Heart right ventricle (tissue), 16 donors: ENCODE results near the gene GTF3A. TPM values are rescaled to one million over a fixed set of nuclear protein-coding genes. Genes with fewer than 3 reads are reported as not detected.
A peak's percentile ranks its signal among the peaks of the same experiment; 100 is the strongest.

Experiments
- ATAC-seq, 8 donors: fragments of 200-7000 bp; cut with Tn5 transposase; one replicate each; pipeline ENCODE4 v1.9.1; 2020; ENCODE audit warnings: mild to moderate bottlenecking in 8 of 8, moderate library complexity in 8 of 8, moderate number of reproducible peaks in 1 of 8
- DNase-seq, 2 donors: peaks; one replicate each; pipeline ENCODE4 v3.0.0-alpha.2; 2020
- H3K27ac ChIP-seq, 10 donors: fragments of 200-600 bp; sonication (generic) in 2 of 10; one replicate each; pipeline versions ENCODE4 v1.5.0 to v1.8.0; 2020 to 2022; ENCODE audit warnings: mild to moderate bottlenecking in 3 of 10
- H3K27me3 ChIP-seq, 7 donors: fragments of 200-600 bp; one replicate each; pipeline ENCODE4 v1.8.0; 2021 to 2022; ENCODE audit warnings: mild to moderate bottlenecking in 2 of 7
- H3K36me3 ChIP-seq, 9 donors: fragments of 200-600 bp; sonication (generic) in 1 of 9; one replicate each; pipeline versions ENCODE4 v1.5.0 to v1.8.0; 2020 to 2022; ENCODE audit warnings: mild to moderate bottlenecking in 2 of 9
- H3K4me1 ChIP-seq, 9 donors: fragments of 200-600 bp; sonication (generic) in 1 of 9; one replicate each; pipeline versions ENCODE4 v1.5.0 to v1.8.0; 2020 to 2022; ENCODE audit warnings: mild to moderate bottlenecking in 4 of 9
- H3K4me3 ChIP-seq, 10 donors: fragments of 200-600 bp; sonication (generic) in 2 of 10; one replicate each; pipeline versions ENCODE4 v1.5.0 to v1.8.0; 2020 to 2022; ENCODE audit warnings: mild to moderate bottlenecking in 7 of 10, moderate library complexity in 2 of 10
- H3K9me3 ChIP-seq, 11 donors: fragments of 200-600 bp in 10 of 11; sonication (generic) in 2 of 11; one replicate each; pipeline versions ENCODE4 v1.5.0 to v1.8.0; 2013 to 2022; ENCODE audit warnings: mild to moderate bottlenecking in 2 of 11, control low read depth in 1 of 11, moderate library complexity in 1 of 11
- CTCF ChIP-seq, 9 donors: fragments of 200-600 bp; sonication (generic) in 2 of 9; IDR thresholded peaks; one replicate each; pipeline versions ENCODE4 v1.5.0 to v1.8.0; 2021 to 2022; ENCODE audit warnings: antibody characterized with exemption in 9 of 9, mild to moderate bottlenecking in 5 of 9, moderate library complexity in 1 of 9
- WGBS, 2 donors: extraction: QIAGEN DNeasy Blood & Tissue Kit; methylation state at CpG; one replicate each; pipeline ENCODE4 v1.1.7; 2013; ENCODE audit warnings: inconsistent platforms in 1 of 2; 5-methylcytosine and 5-hydroxymethylcytosine counted together
- intact Hi-C, 10 donors: fragments of 100-400 bp; cut with DNase I; formaldehyde crosslinking; loops; one replicate each; pipeline versions ENCODE4 v1.11.1 to v1.14.2; 2022
- polyA plus RNA-seq, 2 donors: library from polyadenylated mRNA; stranded (reverse); fragments of 200-250 nt; gene quantifications; one replicate each; pipeline ENCODE4 v1.2.3, GENCODE V29; 2013
- total RNA-seq, 10 donors: library from RNA; stranded (reverse); fragmentation: NEBNext Ultra II Directional in 3 of 10; extraction: Animal tissue kit (Norgen Biotek cat#: 25700) in 3 of 10; gene quantifications; one replicate each; pipeline versions ENCODE4 v1.2.1 to v1.2.4, GENCODE V29; 2021 to 2023
- donor health status: Arrhythmogenic right ventricular cardiomyopathy.
- donor health status: ischemic (EF 13 %, LVEDD 7.1; RV severe dilation, severe dysfunction).
- donor health status: healthy with polysubstance abuse.
- donor health status: DM: no; HTN: yes; CAD: no.
- donor health status: DM: no; HTN: no; CAD: no.
- donor health status: ischemic (EF 25% LVEDD 6.9; RV normal size, moderate dysfunction).
- donor health status: ischemic (EF 25% LVEDD 5.7; RV mildly dilated, moderate dysfunction).
- donor health status: healthy.
- donor health status: DM: yes; HTN: yes; CAD: no.
- donor health status: Ischemic cardiomyopathy.
- donor health status: ischemic (EF 35%, LVEDD 5.7; RV mildly dilated, moderate dysfunction).
- donor health status: nonischemic (EF 11% LVEDD 7.7; RV severe dilation, severe dysfunction).
- donor health status: DM: yes; HTN: yes; CAD: no.
- donor health status: PGD.
- donor health status: ischemic (EF 29% LVEDD 5.4; RV normal size, mild dysfunction).
- donor health status: nonischemic (EF 23%, LVEDD 6.1; RV moderate dilation, normal function).

Gene GTF3A
- total and polyA plus RNA-seq, 12 donors = 137 to 848 (median 175) TPM

- H3K4me1 ChIP-seq = no peaks in the 10 kb centered on the region
- no peak overlapping the region for H3K4me3 ChIP-seq
- H3K27ac ChIP-seq = no peak overlapping the region
- no peaks in the 10 kb centered on the region for H3K36me3 ChIP-seq
- peaks cover 0 to 5% (median 0%) of the 10 kb centered on the region in 11 donors for H3K9me3 ChIP-seq
- TF ChIP-seq CTCF (IDR thresholded peaks at IDR 0.05) = no peak
- DNase-seq (no peak), ATAC-seq (no peak)
- 63 to 71% methylated on average over 10 of the region's 10 CpGs for WGBS, 2 donors
- intact Hi-C loops = no loop called here
- peaks cover 0 to 7% (median 0%) of the 10 kb centered on the region in 7 donors for H3K27me3 ChIP-seq
Measured at GRCh38 chr13:27476943-27477703, 52.7 kb downstream of the GTF3A start.

DNA sequence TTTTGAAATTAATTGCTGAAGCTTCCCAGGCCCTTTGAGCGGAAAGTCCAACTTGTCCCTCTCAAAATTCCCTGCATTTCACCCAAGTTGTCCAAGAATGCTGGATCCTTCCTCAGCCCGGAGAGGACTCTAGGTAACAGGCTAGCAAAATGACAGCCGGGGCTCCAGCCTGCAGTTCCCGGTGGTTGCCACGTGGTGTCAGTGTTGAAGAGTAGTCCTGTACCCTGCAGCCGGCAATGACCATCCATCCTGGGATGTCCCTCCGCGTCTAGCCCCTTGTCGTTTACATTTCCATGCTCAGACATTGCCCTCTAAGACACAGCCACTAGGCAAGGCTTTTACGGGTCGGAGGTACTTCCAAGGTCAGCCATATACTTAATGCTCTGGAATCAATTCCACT lies 57.3 kb downstream of the GTF3A start:
- intact Hi-C loops = no loop called here
- ATAC-seq = peak in 1 of 8 donors; percentile 50

DNA sequence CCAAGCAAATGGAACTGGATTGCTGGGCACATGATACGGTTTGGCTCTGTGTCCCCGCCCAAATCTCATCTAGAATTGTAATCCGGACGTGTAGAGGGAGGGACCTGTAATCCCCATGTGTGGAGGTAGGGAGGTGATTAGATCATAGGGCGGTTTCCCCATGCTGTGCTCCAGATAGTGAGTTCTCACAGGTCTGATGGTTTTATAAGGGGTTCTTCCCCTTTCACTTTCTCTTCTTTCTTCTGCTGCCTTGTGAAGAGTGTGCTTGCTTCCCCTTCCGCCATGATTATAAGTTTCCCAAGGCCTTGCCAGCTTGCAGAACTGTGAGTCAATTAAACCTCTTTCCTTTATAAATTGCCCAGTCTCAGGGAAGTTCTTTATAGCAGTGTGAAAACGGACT lies 58.6 kb downstream of the GTF3A start:
- DNase-seq = no peak

More for the DNA sequence above, 57.3 kb downstream of the GTF3A start:
- TF ChIP-seq CTCF (IDR thresholded peaks at IDR 0.05) = peak in 8 of 9 donors; percentile 45 to 62 (median 53)
- Histone ChIP-seq H3K9me3 (peaks cover 0 to 8% (median 0%) of the 10 kb centered on the region in 11 donors), H3K27ac (no peak overlapping the region), H3K4me3 (no peak overlapping the region), H3K36me3 (no peaks in the 10 kb centered on the region), H3K27me3 (peaks cover 0 to 7% (median 0%) of the 10 kb centered on the region in 7 donors), H3K4me1 (no peaks in the 10 kb centered on the region)
- no peak for DNase-seq
- WGBS, 2 donors = 26 to 31% methylated on average over 11 of the region's 11 CpGs

GRCh38 chr13:27483421-27483820 lies 59.0 kb downstream of the GTF3A start:
- ATAC-seq (no peak), DNase-seq (no peak)
- peaks cover 0 to 8% (median 0%) of the 10 kb centered on the region in 11 donors for H3K9me3 ChIP-seq
- no peaks in the 10 kb centered on the region for H3K4me1 ChIP-seq
- H3K27ac ChIP-seq = no peak overlapping the region
- H3K27me3 ChIP-seq = peaks cover 0 to 7% (median 0%) of the 10 kb centered on the region in 7 donors
- intact Hi-C loops = no loop called here
- TF ChIP-seq CTCF (IDR thresholded peaks at IDR 0.05) = no peak
- WGBS, 2 donors = 92 to 96% methylated on average over 11 of the region's 11 CpGs
- H3K36me3 ChIP-seq = no peaks in the 10 kb centered on the region
- no peak overlapping the region for H3K4me3 ChIP-seq

More for the DNA sequence above, 58.6 kb downstream of the GTF3A start:
- Histone ChIP-seq H3K27me3 (peaks cover 0 to 7% (median 0%) of the 10 kb centered on the region in 7 donors), H3K4me1 (no peaks in the 10 kb centered on the region), H3K4me3 (peak overlapping the region in 1 of 10 donors; percentile 22), H3K27ac (peak overlapping the region in 1 of 10 donors; percentile 5), H3K36me3 (no peaks in the 10 kb centered on the region), H3K9me3 (peaks cover 0 to 8% (median 0%) of the 10 kb centered on the region in 11 donors)
- 83 to 88% methylated on average over 7 of the region's 7 CpGs for WGBS, 2 donors
- no peak for TF ChIP-seq CTCF (IDR thresholded peaks at IDR 0.05)
- intact Hi-C loops = no loop called here
- peak in 5 of 8 donors; percentile 47 to 69 (median 51) for ATAC-seq

Other genes starting within 250 kb of the GTF3A start
- 100 to 1,000 TPM; 498 to 733 (median 598) TPM for gene RPL21, start 173.1 kb upstream of the GTF3A start, total RNA-seq
- gene RPL21, start 173.1 kb upstream of the GTF3A start, polyA plus RNA-seq = 1,000 to 10,000 TPM in 1 of 2 donors, 100 to 1,000 TPM in 1; 574 to 1,188 TPM
- gene RASL11A, start 153.8 kb upstream of the GTF3A start, total RNA-seq = 10 to 100 TPM in 2 of 10 donors, 1 to 10 TPM in 8; 1.8 to 68.7 (median 3.1) TPM
- 1 to 10 TPM; 6.6 to 9.3 TPM for gene RASL11A, start 153.8 kb upstream of the GTF3A start, polyA plus RNA-seq
- 100 to 1,000 TPM; 103 to 207 (median 121) TPM for gene MTIF3, start 25.9 kb downstream of the GTF3A start, total RNA-seq
- gene MTIF3, start 25.9 kb downstream of the GTF3A start, polyA plus RNA-seq = 100 to 1,000 TPM; 127 to 217 TPM
- gene LNX2, start 195.9 kb downstream of the GTF3A start, total RNA-seq = 10 to 100 TPM; 10.2 to 22.3 (median 15.4) TPM
- gene LNX2, start 195.9 kb downstream of the GTF3A start, polyA plus RNA-seq = 1 to 10 TPM; 3.5 to 3.8 TPM
- gene POLR1D, start 197.3 kb downstream of the GTF3A start, total RNA-seq = 100 to 1,000 TPM in 1 of 10 donors, 10 to 100 TPM in 9; 62.3 to 130 (median 78.5) TPM
- 100 to 1,000 TPM in 1 of 2 donors, 10 to 100 TPM in 1; 69.4 to 110 TPM for gene POLR1D, start 197.3 kb downstream of the GTF3A start, polyA plus RNA-seq